HEK293 (cell line): ENCODE measurements around the gene IREB2.
A peak's percentile ranks its signal among the peaks of the same experiment; 100 is the strongest.

Source experiments
- BCL11B ChIP-seq: fragments of 450-650 bp; formaldehyde crosslinking; IDR thresholded peaks from 2 replicates; pipeline ENCODE4 v1.5.1; 2016; ENCODE audit warnings: low read depth, missing biosample characterization, missing genetic modification characterization
- GLIS1 ChIP-seq: fragments of 450-650 bp; formaldehyde crosslinking; IDR thresholded peaks from 2 replicates; pipeline ENCODE4 v1.5.1; 2016; ENCODE audit warnings: missing biosample characterization, missing genetic modification characterization
- IKZF3 ChIP-seq: fragments of 450-650 bp; IDR thresholded peaks from 2 replicates; pipeline ENCODE4 v1.5.0; 2018; ENCODE audit warnings: missing biosample characterization, mild to moderate bottlenecking, missing genetic modification characterization, moderate library complexity
- INSM2 ChIP-seq: fragments of 450-650 bp; formaldehyde crosslinking; IDR thresholded peaks from 2 replicates; pipeline ENCODE4 v1.5.1; 2016; ENCODE audit warnings: missing biosample characterization, missing genetic modification characterization
- OVOL3 ChIP-seq: fragments of 450-650 bp; formaldehyde crosslinking; IDR thresholded peaks from 2 replicates; pipeline ENCODE4 v1.5.1; 2016; ENCODE audit warnings: missing biosample characterization, missing genetic modification characterization
- TSHZ1 ChIP-seq: fragments of 450-650 bp; formaldehyde crosslinking; IDR thresholded peaks from 2 replicates; pipeline ENCODE4 v1.5.1; 2016; ENCODE audit warnings: missing biosample characterization, missing genetic modification characterization, borderline replicate concordance
- ZFP3 ChIP-seq: fragments of 450-650 bp; formaldehyde crosslinking; IDR thresholded peaks from 2 replicates; pipeline ENCODE4 v1.5.1; 2016; ENCODE audit warnings: low read depth, missing biosample characterization, missing genetic modification characterization
- ZNF132 ChIP-seq: fragments of 450-650 bp; formaldehyde crosslinking; IDR thresholded peaks from 2 replicates; pipeline ENCODE4 v1.5.1; 2017; ENCODE audit warnings: missing biosample characterization, missing genetic modification characterization, borderline replicate concordance
- ZNF155 ChIP-seq: fragments of 450-650 bp; formaldehyde crosslinking; IDR thresholded peaks from 2 replicates; pipeline ENCODE4 v1.5.1; 2016; ENCODE audit warnings: missing biosample characterization, missing genetic modification characterization
- ZNF174 ChIP-seq: fragments of 450-650 bp; formaldehyde crosslinking; IDR thresholded peaks from 2 replicates; pipeline ENCODE4 v1.5.0; 2017; ENCODE audit warnings: missing biosample characterization, mild to moderate bottlenecking, missing genetic modification characterization
- ZNF48 ChIP-seq: fragments of 450-650 bp; formaldehyde crosslinking; IDR thresholded peaks from 2 replicates; pipeline ENCODE4 v1.5.1; 2016; ENCODE audit warnings: missing biosample characterization, missing genetic modification characterization
- ZSCAN5A ChIP-seq: fragments of 450-650 bp; formaldehyde crosslinking; IDR thresholded peaks from 2 replicates; pipeline ENCODE4 v1.5.1; 2016; ENCODE audit warnings: missing biosample characterization, missing genetic modification characterization
- TF ChIP-seq, protein P1 (sequence below): fragments of 450-650 bp; formaldehyde crosslinking; IDR thresholded peaks from 2 replicates; pipeline ENCODE4 v1.5.1; 2016; ENCODE audit warnings: missing biosample characterization, missing genetic modification characterization
- TF ChIP-seq, protein P2 (sequence below): fragments of 450-650 bp; formaldehyde crosslinking; IDR thresholded peaks from 2 replicates; pipeline ENCODE4 v1.5.1; 2016; ENCODE audit warnings: missing biosample characterization, missing genetic modification characterization, borderline replicate concordance
- TF ChIP-seq, protein P3 (sequence below): fragments of 450-650 bp; formaldehyde crosslinking; conservative IDR thresholded peaks from 2 replicates; pipeline ENCODE4 v1.5.1; 2016; ENCODE audit warnings: low read depth, missing biosample characterization, missing genetic modification characterization
- TF ChIP-seq, protein P4 (sequence below): fragments of 450-650 bp; formaldehyde crosslinking; IDR thresholded peaks from 2 replicates; pipeline ENCODE4 v1.5.1; 2016; ENCODE audit warnings: missing biosample characterization, missing genetic modification characterization

Gene IREB2

DNA sequence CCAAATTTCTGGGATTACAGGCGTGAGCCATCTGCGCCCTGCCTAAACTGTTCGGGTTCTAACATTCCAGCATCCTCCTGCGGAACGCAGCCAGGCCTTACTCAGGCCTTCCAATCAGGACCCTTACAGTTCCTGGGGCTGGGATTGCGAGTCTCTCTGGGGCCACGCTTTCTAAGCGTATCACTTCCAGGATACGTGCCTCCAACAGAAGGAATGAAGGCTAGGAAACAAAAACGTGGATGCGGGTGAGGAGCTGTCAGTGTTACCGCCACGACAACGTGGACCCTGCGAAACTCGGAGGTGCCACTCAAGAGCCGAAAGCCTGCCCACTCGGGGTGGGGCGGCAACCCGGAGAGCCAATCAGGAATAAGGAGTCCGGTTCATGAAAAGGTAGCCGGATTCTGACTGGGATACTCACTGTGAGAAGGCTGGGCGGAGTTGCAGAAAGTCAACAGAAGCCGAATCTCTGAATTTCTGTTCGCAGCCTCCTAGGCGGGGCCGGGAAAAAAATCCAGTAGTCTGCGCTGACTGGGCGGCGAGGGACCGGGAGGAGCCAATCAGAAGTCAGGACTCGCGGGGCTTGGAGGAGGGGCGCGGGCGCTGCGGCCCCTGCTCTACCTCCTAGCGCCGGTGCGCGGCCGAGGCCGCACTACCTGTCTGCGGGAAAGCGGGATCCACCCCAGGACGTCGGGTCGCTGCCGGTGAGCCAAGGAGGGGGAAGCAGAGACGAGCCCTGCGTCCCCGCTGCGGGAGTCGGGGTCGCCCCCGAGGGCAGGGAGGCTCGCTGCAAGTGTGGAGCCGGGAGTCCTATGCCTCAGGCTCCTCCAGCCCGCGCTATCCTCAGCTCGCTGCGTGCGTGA, 69.2 kb downstream of the IREB2 start, which contains the start of gene HYKK (continued):
- TF ChIP-seq TSHZ1 (no peak), ZNF132 (no peak), IKZF3 (tag by site-specific recombination) (peak; percentile 62), ZFP3 (tag by site-specific recombination) (no peak), BCL11B (tag by site-specific recombination) (peak; percentile 39; the same call in 1 of the 2 replicates), GLIS1 (peak; percentile 67), INSM2 (peak; percentile 81; the same call in 1 of the 2 replicates), ZNF155 (tag by site-specific recombination) (no peak), ZNF48 (tag by site-specific recombination) (no peak), OVOL3 (tag by site-specific recombination) (no peak), ZNF174 (tag by site-specific recombination) (no peak), ZSCAN5A (tag by site-specific recombination) (0 out of 2 replicates have a peak, but pooled peaks have one; percentile 22)
- TF ChIP-seq, protein P1, sequence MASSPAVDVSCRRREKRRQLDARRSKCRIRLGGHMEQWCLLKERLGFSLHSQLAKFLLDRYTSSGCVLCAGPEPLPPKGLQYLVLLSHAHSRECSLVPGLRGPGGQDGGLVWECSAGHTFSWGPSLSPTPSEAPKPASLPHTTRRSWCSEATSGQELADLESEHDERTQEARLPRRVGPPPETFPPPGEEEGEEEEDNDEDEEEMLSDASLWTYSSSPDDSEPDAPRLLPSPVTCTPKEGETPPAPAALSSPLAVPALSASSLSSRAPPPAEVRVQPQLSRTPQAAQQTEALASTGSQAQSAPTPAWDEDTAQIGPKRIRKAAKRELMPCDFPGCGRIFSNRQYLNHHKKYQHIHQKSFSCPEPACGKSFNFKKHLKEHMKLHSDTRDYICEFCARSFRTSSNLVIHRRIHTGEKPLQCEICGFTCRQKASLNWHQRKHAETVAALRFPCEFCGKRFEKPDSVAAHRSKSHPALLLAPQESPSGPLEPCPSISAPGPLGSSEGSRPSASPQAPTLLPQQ (tag by site-specific recombination): 0 out of 2 replicates have a peak, but pooled peaks have one; percentile 42
- TF ChIP-seq, protein P2, sequence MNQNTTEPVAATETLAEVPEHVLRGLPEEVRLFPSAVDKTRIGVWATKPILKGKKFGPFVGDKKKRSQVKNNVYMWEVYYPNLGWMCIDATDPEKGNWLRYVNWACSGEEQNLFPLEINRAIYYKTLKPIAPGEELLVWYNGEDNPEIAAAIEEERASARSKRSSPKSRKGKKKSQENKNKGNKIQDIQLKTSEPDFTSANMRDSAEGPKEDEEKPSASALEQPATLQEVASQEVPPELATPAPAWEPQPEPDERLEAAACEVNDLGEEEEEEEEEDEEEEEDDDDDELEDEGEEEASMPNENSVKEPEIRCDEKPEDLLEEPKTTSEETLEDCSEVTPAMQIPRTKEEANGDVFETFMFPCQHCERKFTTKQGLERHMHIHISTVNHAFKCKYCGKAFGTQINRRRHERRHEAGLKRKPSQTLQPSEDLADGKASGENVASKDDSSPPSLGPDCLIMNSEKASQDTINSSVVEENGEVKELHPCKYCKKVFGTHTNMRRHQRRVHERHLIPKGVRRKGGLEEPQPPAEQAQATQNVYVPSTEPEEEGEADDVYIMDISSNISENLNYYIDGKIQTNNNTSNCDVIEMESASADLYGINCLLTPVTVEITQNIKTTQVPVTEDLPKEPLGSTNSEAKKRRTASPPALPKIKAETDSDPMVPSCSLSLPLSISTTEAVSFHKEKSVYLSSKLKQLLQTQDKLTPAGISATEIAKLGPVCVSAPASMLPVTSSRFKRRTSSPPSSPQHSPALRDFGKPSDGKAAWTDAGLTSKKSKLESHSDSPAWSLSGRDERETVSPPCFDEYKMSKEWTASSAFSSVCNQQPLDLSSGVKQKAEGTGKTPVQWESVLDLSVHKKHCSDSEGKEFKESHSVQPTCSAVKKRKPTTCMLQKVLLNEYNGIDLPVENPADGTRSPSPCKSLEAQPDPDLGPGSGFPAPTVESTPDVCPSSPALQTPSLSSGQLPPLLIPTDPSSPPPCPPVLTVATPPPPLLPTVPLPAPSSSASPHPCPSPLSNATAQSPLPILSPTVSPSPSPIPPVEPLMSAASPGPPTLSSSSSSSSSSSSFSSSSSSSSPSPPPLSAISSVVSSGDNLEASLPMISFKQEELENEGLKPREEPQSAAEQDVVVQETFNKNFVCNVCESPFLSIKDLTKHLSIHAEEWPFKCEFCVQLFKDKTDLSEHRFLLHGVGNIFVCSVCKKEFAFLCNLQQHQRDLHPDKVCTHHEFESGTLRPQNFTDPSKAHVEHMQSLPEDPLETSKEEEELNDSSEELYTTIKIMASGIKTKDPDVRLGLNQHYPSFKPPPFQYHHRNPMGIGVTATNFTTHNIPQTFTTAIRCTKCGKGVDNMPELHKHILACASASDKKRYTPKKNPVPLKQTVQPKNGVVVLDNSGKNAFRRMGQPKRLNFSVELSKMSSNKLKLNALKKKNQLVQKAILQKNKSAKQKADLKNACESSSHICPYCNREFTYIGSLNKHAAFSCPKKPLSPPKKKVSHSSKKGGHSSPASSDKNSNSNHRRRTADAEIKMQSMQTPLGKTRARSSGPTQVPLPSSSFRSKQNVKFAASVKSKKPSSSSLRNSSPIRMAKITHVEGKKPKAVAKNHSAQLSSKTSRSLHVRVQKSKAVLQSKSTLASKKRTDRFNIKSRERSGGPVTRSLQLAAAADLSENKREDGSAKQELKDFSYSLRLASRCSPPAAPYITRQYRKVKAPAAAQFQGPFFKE (tag by site-specific recombination): no peak
- TF ChIP-seq, protein P3, sequence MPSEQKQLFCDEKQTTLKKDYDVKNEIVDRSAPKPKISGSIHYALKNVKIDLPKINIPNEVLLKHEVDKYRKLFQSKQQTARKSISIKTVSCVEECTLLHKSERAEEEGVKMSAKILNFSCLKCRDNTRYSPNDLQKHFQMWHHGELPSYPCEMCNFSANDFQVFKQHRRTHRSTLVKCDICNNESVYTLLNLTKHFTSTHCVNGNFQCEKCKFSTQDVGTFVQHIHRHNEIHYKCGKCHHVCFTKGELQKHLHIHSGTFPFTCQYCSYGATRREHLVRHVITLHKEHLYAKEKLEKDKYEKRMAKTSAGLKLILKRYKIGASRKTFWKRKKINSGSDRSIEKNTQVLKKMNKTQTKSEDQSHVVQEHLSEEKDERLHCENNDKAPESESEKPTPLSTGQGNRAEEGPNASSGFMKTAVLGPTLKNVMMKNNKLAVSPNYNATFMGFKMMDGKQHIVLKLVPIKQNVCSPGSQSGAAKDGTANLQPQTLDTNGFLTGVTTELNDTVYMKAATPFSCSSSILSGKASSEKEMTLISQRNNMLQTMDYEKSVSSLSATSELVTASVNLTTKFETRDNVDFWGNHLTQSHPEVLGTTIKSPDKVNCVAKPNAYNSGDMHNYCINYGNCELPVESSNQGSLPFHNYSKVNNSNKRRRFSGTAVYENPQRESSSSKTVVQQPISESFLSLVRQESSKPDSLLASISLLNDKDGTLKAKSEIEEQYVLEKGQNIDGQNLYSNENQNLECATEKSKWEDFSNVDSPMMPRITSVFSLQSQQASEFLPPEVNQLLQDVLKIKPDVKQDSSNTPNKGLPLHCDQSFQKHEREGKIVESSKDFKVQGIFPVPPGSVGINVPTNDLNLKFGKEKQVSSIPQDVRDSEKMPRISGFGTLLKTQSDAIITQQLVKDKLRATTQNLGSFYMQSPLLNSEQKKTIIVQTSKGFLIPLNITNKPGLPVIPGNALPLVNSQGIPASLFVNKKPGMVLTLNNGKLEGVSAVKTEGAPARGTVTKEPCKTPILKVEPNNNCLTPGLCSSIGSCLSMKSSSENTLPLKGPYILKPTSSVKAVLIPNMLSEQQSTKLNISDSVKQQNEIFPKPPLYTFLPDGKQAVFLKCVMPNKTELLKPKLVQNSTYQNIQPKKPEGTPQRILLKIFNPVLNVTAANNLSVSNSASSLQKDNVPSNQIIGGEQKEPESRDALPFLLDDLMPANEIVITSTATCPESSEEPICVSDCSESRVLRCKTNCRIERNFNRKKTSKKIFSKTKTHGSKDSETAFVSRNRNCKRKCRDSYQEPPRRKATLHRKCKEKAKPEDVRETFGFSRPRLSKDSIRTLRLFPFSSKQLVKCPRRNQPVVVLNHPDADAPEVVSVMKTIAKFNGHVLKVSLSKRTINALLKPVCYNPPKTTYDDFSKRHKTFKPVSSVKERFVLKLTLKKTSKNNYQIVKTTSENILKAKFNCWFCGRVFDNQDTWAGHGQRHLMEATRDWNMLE: no peak
- TF ChIP-seq, protein P4, sequence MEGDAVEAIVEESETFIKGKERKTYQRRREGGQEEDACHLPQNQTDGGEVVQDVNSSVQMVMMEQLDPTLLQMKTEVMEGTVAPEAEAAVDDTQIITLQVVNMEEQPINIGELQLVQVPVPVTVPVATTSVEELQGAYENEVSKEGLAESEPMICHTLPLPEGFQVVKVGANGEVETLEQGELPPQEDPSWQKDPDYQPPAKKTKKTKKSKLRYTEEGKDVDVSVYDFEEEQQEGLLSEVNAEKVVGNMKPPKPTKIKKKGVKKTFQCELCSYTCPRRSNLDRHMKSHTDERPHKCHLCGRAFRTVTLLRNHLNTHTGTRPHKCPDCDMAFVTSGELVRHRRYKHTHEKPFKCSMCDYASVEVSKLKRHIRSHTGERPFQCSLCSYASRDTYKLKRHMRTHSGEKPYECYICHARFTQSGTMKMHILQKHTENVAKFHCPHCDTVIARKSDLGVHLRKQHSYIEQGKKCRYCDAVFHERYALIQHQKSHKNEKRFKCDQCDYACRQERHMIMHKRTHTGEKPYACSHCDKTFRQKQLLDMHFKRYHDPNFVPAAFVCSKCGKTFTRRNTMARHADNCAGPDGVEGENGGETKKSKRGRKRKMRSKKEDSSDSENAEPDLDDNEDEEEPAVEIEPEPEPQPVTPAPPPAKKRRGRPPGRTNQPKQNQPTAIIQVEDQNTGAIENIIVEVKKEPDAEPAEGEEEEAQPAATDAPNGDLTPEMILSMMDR: peak; percentile 73
